HG03280 (cell line): ENCODE data around the gene PABPC1L.

Experiments
- ATAC-seq: cut with Tn5 transposase; IDR thresholded peaks from one replicate; pipeline ENCODE4 v1.9.1; 2021; ENCODE audit warnings: mild to moderate bottlenecking, moderate library complexity; ENCODE audit not compliant: unreplicated experiment

PABPC1L gene

GRCh38 chr20:44900231-44900854 is 9.5 kb upstream of the PABPC1L start:
- no peak for ATAC-seq

GRCh38 chr20:44901974-44902373 is 7.9 kb upstream of the PABPC1L start:
- ATAC-seq: no peak

GRCh38 chr20:44904377-44904776 is 5.5 kb upstream of the PABPC1L start:
- ATAC-seq: no peak

GRCh38 chr20:44908987-44909871 is 631 bp upstream of the PABPC1L start:
- ATAC-seq: no peak

GRCh38 chr20:44910690-44911262 is 916 bp downstream of the PABPC1L start:
- ATAC-seq: no peak

GRCh38 chr20:44911264-44911921 is 1.5 kb downstream of the PABPC1L start:
- no peak for ATAC-seq

DNA sequence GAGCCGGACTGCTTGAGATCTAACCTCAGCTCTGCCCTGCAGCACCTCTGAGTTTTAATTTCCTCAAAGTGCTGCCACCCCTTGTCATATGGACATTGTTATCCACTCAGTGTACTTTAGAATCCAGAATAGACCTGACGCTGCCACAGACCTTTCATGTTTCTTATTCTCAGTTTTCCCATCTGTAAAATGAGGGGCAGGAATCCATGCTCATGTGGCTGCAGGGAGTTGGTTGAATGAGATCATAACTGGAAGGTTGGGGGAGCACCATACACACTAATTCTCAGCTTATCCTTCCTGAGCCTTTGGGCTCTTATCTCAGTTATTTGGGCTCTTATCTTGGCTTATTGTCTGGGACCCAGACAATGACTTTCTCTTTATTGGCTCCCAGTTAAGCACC is 2.3 kb downstream of the PABPC1L start:
- ATAC-seq: no peak

GRCh38 chr20:44914924-44915323 is 5.1 kb downstream of the PABPC1L start:
- ATAC-seq: no peak

DNA sequence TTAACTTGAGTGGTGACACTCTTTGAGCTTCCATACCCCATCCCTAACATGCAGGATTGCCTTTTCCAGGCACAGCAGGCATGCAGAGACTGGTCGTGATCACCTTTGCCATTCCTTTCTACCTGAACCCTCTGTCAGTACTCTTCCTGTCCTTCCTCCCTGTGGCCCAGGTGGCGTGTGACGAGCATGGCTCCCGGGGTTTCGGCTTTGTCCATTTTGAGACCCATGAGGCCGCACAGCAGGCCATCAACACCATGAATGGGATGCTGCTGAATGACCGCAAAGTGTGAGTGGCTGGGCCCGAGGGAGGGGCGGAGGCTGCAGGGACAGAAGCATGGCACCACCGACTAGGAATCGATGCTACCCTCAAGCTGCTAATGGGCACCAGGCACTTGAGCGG is 6.7 kb downstream of the PABPC1L start:
- ATAC-seq: no peak

DNA sequence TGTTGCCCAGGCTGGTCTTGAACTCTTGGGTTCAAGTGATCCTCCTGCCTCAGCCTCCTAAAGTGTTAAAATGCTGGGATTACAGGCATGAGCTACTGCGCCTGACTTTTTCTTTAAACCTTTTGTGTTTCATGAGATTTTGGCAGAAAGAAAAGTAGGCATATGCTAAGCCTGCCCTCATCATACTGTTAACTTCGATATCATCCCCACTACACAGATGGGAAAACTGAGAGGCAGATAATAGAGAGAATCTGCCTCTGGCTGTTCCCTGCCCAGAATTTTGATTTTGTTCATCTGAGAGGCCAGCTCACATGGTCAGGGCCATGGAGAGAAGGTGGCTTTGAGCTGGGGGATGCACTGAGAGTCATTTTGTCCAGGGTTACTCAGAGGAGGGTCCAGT is 7.5 kb downstream of the PABPC1L start:
- no peak for ATAC-seq

GRCh38 chr20:44918342-44918741 is 8.5 kb downstream of the PABPC1L start:
- ATAC-seq: no peak

- ATAC-seq: no peak
These were observed 8.9 kb downstream of the PABPC1L start for GRCh38 chr20:44918761-44919160.

DNA sequence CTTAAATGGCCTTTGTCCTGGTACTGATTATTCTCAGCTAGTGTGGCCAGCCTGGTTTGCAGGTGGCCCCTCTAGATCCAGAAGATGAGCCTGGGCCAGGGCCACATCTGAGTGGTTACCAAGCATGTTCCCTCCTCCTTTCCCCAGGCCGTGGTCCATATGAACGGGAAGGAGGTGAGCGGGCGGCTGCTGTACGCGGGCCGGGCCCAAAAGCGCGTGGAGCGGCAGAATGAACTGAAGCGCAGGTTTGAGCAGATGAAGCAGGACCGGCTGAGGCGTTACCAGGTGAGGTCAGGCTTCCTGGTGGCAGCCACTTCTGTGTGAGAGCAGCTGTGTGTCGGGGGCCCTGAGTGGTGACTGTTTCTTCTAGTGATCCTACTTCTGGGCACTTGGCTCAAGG is 11.6 kb downstream of the PABPC1L start:
- no peak for ATAC-seq

DNA sequence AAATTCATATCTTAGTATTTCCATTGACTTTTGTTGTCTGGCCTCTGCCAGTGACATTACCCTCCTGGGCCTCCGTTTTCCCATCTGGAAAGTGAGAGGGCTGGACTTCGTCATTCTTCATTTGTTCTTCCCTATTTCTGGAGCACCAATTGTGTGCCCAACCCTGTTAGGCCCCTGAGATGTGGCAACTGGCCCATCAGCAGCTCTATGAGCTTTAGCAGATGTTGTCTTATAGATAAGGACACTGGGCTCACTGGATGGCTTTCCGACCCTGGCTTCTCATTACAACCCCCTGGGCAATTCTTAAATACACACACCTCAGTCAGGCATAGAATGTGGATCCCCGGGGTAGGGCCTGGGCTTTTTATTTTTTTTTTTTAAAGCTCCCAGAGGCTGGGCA is 14.7 kb downstream of the PABPC1L start:
- ATAC-seq: no peak

GRCh38 chr20:44928595-44928994 is 18.7 kb downstream of the PABPC1L start:
- ATAC-seq: no peak

GRCh38 chr20:44930517-44931168 is 20.8 kb downstream of the PABPC1L start:
- ATAC-seq: no peak

DNA sequence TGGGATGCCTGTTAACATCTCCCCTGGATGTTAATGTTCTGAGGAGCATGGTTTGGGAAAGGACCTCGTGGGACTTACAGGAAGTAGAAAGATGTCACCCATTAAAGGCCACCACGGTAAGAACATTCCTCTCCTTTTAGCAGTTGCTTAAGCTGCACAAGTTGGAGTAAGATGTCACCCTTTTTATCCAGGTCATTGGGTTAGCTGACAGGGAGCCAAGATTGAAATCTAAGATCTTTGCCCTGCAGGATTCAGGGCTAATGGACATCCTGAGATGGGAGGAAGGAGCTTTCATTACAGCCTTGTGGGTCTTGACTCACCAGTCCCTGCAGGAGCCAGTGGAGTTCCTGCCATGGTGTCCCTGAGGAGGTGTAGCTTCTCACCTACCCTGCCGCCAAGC is 22.1 kb downstream of the PABPC1L start:
- ATAC-seq: no peak

DNA sequence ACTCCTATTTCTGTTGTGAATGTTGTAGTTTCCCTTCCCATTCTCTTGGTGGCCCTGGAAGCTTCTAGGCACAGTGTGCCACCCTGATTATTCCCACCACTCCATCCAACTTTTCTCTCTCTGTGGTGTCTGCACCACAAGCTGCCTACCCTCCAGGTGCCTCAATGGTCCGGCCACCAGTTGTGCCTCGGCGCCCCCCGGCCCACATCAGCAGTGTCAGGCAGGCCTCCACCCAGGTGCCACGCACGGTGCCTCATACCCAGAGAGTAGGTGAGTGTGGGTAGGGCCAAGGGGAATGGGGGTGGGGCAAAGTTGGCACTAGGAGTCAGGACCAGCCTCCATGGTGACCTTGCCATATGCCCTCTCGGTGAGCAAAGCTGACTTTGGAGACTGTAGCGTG is 23.1 kb downstream of the PABPC1L start:
- no peak for ATAC-seq

DNA sequence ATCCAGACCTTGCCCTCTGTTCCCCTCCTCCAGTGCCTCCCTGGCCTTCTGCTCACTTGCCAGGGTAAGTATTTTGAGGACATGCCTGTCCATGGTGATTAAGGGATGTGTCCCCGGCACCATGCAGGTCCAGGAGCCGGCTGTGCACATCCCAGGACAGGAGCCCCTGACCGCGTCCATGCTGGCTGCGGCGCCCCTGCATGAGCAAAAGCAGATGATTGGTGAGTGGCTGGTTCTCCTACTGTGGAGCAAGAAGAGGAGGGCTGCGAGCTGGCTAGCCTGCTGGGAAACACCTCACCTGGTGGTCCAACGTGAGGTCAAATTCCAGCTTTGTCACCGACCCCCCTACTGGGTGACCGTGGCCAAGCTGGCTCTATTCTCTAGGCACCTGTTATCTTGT is 26.6 kb downstream of the PABPC1L start:
- no peak for ATAC-seq

DNA sequence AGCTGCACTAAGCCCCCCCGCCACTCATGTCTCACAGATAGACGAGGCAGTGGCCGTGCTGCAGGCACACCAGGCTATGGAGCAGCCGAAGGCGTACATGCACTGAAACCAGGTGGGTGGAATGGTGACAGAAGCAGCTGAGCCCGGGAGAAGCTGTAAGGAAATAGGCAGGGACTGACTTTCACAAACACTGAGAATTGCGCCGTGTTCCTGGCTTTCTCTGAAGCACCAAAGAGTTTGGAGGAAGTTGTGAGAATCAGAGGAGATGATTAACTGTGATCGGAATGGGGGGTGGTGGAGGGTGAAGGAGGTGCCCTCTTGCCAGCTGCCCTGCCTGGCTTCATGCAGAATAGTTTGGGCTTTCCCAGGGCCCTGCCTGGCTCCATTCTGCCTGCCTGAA is 28.8 kb downstream of the PABPC1L start:
- ATAC-seq: no peak

GRCh38 chr20:44941120-44941691 is 31.3 kb downstream of the PABPC1L start:
- no peak for ATAC-seq
